ENCODE results near the gene SLAMF8. TPM values are rescaled to one million over a fixed set of nuclear protein-coding genes. Genes with fewer than 3 reads are reported as not detected.

The SLAMF8 gene
- total and polyA plus RNA-seq, 2 of the 8 experiments (the other 6 are each of a cell fraction or from before 2014, with no cell fraction given) = not detected

DNA sequence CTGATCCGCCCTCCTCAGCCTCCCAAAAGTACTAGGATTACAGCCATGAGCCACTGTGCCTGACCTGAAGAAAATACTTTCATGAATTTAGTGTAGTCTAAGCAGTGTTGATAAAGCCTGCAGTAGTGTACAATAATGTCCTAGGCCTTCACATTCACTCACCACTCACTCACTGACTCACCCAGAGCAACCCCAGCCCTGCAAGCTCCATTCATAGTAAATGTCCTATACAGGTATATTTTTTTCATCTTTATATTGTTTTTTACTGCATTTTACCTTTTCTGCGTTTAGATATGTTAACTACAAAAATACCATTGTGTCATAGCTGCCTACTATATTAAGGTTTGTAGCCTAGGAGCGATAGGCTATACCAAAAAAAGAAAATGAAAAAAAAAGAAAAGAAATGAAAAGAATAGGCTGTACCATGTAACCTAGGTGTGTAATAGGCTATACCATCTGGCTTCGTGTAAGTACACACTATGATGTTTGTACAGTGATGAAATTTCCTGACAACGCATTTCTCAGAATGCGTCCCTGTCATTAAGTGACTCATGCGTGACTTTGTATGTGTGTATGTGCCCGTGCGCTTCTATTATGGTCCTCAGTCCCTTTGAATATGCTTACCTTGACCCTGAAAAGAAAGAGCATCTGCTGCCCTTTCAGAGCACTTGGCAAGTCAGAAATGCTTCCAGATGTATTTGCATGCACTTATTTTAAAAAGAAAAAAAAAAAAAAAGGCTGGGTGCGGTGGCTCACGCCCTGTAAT lies 9.2 kb upstream of the SLAMF8 start (continued):
- TF ChIP-seq, protein P1, sequence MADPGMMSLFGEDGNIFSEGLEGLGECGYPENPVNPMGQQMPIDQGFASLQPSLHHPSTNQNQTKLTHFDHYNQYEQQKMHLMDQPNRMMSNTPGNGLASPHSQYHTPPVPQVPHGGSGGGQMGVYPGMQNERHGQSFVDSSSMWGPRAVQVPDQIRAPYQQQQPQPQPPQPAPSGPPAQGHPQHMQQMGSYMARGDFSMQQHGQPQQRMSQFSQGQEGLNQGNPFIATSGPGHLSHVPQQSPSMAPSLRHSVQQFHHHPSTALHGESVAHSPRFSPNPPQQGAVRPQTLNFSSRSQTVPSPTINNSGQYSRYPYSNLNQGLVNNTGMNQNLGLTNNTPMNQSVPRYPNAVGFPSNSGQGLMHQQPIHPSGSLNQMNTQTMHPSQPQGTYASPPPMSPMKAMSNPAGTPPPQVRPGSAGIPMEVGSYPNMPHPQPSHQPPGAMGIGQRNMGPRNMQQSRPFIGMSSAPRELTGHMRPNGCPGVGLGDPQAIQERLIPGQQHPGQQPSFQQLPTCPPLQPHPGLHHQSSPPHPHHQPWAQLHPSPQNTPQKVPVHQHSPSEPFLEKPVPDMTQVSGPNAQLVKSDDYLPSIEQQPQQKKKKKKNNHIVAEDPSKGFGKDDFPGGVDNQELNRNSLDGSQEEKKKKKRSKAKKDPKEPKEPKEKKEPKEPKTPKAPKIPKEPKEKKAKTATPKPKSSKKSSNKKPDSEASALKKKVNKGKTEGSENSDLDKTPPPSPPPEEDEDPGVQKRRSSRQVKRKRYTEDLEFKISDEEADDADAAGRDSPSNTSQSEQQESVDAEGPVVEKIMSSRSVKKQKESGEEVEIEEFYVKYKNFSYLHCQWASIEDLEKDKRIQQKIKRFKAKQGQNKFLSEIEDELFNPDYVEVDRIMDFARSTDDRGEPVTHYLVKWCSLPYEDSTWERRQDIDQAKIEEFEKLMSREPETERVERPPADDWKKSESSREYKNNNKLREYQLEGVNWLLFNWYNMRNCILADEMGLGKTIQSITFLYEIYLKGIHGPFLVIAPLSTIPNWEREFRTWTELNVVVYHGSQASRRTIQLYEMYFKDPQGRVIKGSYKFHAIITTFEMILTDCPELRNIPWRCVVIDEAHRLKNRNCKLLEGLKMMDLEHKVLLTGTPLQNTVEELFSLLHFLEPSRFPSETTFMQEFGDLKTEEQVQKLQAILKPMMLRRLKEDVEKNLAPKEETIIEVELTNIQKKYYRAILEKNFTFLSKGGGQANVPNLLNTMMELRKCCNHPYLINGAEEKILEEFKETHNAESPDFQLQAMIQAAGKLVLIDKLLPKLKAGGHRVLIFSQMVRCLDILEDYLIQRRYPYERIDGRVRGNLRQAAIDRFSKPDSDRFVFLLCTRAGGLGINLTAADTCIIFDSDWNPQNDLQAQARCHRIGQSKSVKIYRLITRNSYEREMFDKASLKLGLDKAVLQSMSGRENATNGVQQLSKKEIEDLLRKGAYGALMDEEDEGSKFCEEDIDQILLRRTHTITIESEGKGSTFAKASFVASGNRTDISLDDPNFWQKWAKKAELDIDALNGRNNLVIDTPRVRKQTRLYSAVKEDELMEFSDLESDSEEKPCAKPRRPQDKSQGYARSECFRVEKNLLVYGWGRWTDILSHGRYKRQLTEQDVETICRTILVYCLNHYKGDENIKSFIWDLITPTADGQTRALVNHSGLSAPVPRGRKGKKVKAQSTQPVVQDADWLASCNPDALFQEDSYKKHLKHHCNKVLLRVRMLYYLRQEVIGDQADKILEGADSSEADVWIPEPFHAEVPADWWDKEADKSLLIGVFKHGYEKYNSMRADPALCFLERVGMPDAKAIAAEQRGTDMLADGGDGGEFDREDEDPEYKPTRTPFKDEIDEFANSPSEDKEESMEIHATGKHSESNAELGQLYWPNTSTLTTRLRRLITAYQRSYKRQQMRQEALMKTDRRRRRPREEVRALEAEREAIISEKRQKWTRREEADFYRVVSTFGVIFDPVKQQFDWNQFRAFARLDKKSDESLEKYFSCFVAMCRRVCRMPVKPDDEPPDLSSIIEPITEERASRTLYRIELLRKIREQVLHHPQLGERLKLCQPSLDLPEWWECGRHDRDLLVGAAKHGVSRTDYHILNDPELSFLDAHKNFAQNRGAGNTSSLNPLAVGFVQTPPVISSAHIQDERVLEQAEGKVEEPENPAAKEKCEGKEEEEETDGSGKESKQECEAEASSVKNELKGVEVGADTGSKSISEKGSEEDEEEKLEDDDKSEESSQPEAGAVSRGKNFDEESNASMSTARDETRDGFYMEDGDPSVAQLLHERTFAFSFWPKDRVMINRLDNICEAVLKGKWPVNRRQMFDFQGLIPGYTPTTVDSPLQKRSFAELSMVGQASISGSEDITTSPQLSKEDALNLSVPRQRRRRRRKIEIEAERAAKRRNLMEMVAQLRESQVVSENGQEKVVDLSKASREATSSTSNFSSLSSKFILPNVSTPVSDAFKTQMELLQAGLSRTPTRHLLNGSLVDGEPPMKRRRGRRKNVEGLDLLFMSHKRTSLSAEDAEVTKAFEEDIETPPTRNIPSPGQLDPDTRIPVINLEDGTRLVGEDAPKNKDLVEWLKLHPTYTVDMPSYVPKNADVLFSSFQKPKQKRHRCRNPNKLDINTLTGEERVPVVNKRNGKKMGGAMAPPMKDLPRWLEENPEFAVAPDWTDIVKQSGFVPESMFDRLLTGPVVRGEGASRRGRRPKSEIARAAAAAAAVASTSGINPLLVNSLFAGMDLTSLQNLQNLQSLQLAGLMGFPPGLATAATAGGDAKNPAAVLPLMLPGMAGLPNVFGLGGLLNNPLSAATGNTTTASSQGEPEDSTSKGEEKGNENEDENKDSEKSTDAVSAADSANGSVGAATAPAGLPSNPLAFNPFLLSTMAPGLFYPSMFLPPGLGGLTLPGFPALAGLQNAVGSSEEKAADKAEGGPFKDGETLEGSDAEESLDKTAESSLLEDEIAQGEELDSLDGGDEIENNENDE (IDR thresholded peaks at IDR 0.05; ENCODE audit: insufficient replicate concordance, low read length) = no peak
